ENCODE results near the gene TAL1.

TAL1 gene

DNA sequence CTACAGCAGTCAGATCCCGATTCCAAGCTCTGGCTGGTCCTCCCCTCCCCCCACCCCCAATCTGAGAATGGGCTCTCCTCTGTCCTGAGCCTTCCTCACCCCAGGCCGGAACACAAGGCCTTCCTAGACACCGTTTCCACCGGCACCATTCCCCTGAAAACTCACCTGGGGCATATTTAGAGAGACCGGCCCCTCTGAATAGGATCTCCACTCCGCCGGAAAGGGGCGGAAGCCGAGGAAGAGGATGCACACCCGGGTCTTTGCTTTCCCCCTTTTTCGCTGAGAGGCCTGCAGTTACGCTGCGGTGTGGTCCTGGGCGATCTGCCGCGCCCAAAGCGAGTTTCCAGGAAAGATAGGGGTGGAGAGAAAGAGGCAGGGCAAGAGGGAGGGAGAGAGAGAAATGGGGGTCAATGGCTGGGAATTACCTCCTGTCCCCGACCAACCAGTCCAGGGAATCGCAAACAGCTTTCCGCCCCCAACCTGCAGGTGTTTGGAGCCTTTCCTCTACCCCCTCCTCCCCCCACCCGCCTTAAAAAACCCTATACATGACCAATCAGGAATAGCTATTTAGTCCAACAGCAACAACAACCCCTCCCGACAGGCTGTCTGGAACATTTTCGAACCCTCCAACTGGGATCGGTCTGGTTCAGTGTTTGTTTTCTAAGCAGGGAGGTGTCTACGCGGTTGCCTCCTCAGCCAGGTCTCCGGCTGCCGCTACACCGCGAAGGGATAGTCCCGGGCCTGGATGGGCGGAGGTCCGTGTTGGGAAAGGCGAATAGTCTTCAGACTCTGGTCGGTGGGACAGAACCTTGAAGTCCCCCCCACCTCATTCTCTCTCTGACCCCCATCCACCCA, 2.8 kb downstream of the TAL1 start:
- DNase-seq = no peak

- no peak for DNase-seq
These were observed 3.4 kb downstream of the TAL1 start for GRCh38 chr1:47228644-47229030.

- DNase-seq = no peak
These were observed 4.4 kb downstream of the TAL1 start for GRCh38 chr1:47227341-47228232.

GRCh38 chr1:47226839-47227215, 5.2 kb downstream of the TAL1 start:
- DNase-seq = no peak

DNA sequence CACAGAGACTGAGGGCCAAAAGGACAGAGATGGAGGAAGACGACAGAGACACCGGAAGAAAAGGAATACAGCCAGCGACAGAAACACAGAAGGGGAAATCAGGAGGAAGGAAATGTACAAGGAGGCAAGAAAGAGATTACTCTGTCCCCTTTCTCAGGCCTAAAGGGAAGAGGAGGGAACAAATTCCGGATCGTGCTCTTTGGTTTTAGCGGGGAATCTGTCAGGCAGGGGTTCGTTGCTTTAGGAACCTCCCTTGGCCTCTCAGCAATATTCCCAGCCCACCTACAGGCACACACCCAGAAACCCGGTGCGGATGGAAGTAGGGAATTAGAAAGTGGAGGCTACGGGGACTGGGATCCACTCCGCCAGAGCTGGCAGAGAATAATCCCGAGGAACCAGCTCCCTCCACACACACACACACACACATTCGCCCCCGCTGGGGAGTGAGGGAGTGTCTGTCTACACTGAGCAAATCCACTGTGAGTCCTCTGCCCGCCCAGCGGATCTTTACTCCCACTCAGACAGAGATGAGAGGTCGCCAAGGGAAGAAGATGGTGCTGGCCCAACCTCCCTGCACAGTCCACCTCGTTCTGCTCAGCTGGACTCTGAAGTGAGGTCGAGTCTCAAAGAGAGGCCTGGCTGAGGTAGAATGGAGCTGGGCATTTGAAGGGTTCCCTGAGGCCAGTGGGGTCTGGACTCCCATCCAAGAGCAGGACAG, 5.7 kb downstream of the TAL1 start:
- no peak for DNase-seq

- DNase-seq = no peak
These were observed 6.5 kb downstream of the TAL1 start for GRCh38 chr1:47225430-47226100.

DNA sequence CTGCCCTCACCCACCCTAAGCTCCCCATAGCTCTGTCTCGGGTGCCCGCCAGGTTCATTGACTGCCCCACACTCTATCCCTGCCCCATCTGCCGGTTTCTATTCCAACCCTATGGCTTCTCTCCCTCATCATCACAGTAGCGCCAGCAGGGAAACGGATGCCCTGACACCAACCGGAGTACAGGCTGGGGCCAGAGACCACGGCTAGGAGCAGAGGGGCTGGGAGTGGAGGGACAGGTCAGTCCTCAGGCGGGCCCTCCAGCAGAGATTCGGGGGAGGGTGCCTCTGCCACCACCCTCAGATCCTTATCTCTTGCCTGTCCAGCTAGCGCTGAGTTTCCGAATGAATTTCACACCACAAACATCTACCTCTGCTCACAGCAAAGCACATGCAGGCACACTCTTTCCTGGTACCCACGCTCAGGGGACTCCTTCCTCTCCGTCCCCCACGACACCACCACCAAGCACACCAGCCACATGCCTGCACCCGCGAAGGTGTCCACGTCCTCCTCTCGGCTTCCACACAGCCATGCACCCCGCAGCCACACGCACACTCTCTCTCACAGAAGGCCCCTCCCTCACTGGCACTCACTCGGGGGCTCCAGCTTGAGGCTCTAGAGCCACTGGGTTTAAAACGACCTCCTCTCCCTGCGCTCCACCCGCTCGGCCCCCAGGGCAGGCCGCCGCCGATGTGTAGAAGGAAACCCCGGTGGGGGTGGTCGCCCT, 7.2 kb downstream of the TAL1 start:
- DNase-seq = no peak

DNA sequence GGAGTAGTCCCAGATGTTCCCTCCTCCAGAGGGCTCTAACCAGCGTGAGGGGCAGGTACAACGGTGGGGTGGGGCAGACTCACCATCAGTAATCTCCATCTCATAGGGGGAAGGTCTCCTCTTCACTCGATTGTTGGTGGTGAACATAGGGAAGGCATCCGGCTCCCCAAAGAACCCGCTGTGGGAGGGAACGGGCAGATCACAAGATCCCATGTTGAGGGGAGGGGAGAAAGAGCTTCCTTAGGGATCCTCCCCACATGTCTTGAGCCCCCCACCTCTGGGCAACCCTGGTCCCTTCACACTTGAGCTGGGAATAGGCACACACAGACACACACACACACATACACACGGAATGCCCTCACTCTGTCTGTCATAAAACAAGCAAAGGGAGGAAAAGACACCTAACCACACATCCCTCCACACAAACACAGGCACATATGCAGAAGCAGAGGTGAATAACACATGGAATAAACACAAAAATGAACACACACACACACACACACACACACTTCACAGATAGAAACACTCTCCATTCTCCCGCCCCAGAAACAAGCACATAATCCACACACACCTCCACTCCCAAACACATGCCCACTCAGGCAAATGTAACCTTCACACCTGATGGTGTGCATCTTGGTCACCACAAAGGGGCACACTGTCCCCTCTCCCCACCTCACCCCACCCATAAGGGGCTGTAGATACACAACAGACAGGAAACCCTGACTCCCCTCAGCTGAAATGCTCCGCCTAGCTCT, 7.9 kb downstream of the TAL1 start:
- DNase-seq = no peak

GRCh38 chr1:47223174-47223920, 8.7 kb downstream of the TAL1 start:
- no peak for DNase-seq

DNA sequence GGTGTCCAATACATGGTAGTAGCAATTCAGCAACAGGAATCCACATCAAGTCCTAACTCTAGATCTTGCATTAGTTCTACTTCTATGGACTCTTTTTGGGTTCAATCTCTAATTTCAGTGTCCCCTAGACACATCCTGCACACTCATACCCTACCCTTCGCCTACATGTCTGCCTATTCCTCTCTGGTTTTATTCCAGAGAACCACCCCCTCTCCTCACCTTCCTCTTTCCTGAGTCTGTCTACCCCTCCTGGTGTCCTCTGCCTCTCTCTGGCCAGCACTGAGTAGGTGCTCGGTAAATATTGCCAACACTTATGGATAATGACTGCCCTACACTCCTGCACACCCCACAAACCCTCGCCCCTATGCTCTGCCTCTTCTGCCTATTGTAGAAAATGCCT, 9.5 kb downstream of the TAL1 start:
- DNase-seq = no peak

DNA sequence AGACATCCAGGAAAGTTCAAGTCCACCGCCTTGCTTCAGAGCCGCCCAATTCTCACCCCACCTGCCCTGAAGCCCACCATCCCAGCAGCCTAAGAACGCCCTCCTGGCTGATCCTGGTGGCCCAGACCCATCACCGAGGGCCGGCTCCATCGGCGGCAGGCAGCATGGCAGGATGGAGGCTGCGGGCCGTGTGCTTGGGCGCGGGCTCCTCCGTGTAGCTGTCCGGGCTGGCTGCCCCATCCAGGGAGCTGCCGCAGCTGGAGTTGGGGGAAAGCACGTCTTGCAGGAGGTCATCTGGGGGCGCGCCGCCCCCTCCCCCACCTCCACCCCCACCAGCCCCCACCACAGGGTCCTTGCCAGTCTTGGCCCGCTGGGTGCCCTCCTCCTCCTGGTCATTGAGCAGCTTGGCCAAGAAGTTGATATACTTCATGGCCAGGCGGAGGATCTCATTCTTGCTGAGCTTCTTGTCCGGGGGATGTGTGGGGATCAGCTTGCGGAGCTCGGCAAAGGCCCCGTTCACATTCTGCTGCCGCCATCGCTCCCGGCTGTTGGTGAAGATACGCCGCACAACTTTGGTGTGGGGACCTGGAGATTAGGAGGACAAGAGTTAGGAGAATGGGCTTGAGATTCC, 12.3 kb downstream of the TAL1 start:
- DNase-seq = no peak

GRCh38 chr1:47219001-47219400, 13.0 kb downstream of the TAL1 start:
- no peak for DNase-seq

GRCh38 chr1:47216278-47217059, 15.6 kb downstream of the TAL1 start:
- DNase-seq = no peak

- no peak for DNase-seq
These were observed 16.3 kb downstream of the TAL1 start for GRCh38 chr1:47215713-47216112.

GRCh38 chr1:47214549-47214948, 17.5 kb downstream of the TAL1 start:
- no peak for DNase-seq

GRCh38 chr1:47213230-47213963, 18.6 kb downstream of the TAL1 start:
- DNase-seq = no peak

DNA sequence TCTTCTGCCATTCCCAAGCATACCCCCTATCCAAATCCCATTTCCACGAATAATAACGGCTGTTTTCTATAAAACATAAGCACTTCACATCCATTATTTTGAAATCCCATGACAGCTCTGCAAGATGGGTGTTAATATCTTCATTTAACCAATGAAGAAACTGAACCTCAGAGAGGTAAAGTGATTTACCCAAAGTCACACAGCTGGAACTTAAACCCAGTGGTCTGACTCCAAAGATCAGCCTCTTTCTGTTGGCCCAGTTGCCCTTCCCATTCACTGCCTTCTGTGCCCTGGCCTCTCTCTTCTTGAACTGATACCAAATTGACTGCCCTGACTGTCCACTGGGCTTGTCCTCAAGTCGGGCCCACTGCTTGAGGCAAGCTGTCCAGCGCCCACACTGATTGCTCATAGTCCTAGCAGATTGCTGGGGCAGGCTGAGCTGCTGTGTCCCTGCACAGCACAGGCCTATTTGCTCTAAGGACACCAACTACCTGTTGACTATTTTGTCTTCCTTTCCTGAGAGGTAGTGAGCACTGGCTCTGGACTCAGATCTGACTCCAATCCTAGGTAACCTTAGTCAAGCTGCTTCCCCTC, 19.3 kb downstream of the TAL1 start:
- DNase-seq = no peak

DNA sequence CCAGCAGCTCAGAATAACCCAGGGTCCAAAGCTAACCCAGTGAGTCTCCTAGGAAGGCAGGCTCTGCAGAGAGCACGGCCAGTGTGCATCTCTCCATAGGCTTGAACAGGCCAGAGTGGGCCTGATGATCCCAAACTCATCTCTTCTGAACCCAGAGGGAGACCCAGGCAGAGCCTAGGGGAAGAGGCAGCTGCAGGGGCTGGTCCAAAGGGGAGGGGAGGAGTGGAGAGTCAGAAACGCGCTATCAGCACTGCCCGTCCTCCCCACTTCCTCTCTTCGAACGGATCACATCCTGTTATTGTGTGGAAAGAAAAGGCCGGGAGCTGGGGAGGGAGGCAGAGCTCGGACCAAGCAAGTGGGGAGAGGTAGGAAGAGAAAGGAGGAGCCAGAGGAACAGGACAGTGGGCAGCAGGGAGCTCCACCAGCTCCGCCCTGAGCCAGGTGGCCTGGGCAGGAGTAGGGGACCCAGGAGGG, 20.2 kb downstream of the TAL1 start:
- DNase-seq = no peak
